ENCODE data around the gene CCDC88A.

DNA sequence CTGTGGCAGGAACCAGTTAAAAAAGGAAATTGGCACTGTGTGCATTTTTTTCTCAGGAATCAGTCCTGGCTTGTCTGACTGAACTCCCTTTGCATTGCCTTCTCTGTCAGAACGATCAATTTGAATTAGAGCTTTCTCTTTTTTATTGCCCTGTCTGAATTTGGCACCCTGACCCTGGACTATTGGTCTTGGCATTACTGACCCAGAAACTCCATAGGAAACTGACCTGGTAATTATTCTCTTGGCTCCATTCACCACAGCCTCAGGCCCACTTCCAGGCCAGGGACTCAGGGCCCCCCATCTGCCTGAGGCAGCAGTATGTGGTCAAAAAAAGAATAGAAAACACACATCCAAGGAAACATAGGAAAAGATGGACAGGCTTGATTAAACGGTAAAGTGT is 32.0 kb upstream of the CCDC88A start:
- no peak for TF ChIP-seq EZH2 (IDR thresholded peaks at IDR 0.05; ENCODE audit: low read length, missing control alignments)
- TF ChIP-seq, protein P1, sequence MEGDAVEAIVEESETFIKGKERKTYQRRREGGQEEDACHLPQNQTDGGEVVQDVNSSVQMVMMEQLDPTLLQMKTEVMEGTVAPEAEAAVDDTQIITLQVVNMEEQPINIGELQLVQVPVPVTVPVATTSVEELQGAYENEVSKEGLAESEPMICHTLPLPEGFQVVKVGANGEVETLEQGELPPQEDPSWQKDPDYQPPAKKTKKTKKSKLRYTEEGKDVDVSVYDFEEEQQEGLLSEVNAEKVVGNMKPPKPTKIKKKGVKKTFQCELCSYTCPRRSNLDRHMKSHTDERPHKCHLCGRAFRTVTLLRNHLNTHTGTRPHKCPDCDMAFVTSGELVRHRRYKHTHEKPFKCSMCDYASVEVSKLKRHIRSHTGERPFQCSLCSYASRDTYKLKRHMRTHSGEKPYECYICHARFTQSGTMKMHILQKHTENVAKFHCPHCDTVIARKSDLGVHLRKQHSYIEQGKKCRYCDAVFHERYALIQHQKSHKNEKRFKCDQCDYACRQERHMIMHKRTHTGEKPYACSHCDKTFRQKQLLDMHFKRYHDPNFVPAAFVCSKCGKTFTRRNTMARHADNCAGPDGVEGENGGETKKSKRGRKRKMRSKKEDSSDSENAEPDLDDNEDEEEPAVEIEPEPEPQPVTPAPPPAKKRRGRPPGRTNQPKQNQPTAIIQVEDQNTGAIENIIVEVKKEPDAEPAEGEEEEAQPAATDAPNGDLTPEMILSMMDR (conservative IDR thresholded peaks at IDR 0.05 in 1 of 2, IDR thresholded peaks at IDR 0.05 in 1 of 2; ENCODE audit: low read depth in 1 of 2, low read length in 2 of 2) = no peak

Data from fibroblast of lung (primary cell).